Measurements from ENCODE around the gene YAP1. TPM values are rescaled to one million over a fixed set of nuclear protein-coding genes. Genes with fewer than 3 reads are reported as not detected.

The YAP1 gene
- total RNA-seq, 2 experiments from 2014 or later, result not detected

- no peak overlapping the region for H3K27ac ChIP-seq (ENCODE audit: low read depth, low read length, poor library complexity, severe bottlenecking)
- CTCF ChIA-PET (ENCODE audit: unreplicated experiment), result no interaction called here
- DNase-seq (ENCODE audit: low spot score), result no peak
- no peak for TF ChIP-seq EZH2phosphoT487 (IDR thresholded peaks at IDR 0.05; ENCODE audit: borderline replicate concordance, low read depth, low read length)
- no peak for TF ChIP-seq CTCF (conservative IDR thresholded peaks at IDR 0.05; ENCODE audit: low read length)
- no peaks in the 10 kb centered on the region for H3K9me2 ChIP-seq (ENCODE audit: insufficient read depth, low read length)
- no peaks in the 10 kb centered on the region for H4K20me1 ChIP-seq (ENCODE audit: insufficient read depth, low read length)
- POLR2A ChIA-PET, result interaction anchor here (1.3 to 1.4 kb wide), 2 partner anchors 10 to 12 kb away, joined by 3 to 9 read pairs; no protein-coding TSS in a partner anchor
- intact Hi-C loops (cut with micrococcal nuclease; ENCODE audit: unreplicated experiment), result loop anchor here (10.0 kb wide), 1 partner anchor 366 kb away; the partner anchor contains the start of genes ANGPTL5 and CEP126
- H2AFZ ChIP-seq (ENCODE audit: low read length), result no peak overlapping the region
- no peaks in the 10 kb centered on the region for H3K79me2 ChIP-seq (ENCODE audit: insufficient read depth, low read depth, low read length)
- BruUV-seq (replicated peaks), result no TSS peak
- H3K36me3 ChIP-seq (ENCODE audit: insufficient read depth, low read length), result no peaks in the 10 kb centered on the region
- H3K4me2 ChIP-seq (ENCODE audit: low read length), result peak overlapping the region; percentile 2; the same call in 1 of the 2 replicates
- no peaks in the 10 kb centered on the region for H3K9me3 ChIP-seq (ENCODE audit: low read length)
- no peaks in the 10 kb centered on the region for H3K4me1 ChIP-seq (ENCODE audit: insufficient read depth, low read length, poor library complexity, severe bottlenecking)
- H3K4me3 ChIP-seq (ENCODE audit: low read depth, low read length, poor library complexity, severe bottlenecking), result no peak overlapping the region
These were observed 170.1 kb downstream of the YAP1 start for GRCh38 chr11:102280245-102280833.

Other genes with a start within 250 kb of the YAP1 start
- gene CEP126, start 195.4 kb upstream of the YAP1 start, total RNA-seq (2014; rRNA removed; shearing (Covaris generic)), result 1.5 and 3.2 TPM in 2 replicates
- 5.9 and 7.3 TPM in 2 replicates for gene CEP126, start 195.4 kb upstream of the YAP1 start, total RNA-seq (2022)
- not detected in 2 replicates for gene ANGPTL5, start 193.9 kb upstream of the YAP1 start, total RNA-seq (2014; rRNA removed; shearing (Covaris generic))
- gene ANGPTL5, start 193.9 kb upstream of the YAP1 start, total RNA-seq (2022), result not detected in 2 replicates
- gene CFAP300, start 63.0 kb upstream of the YAP1 start, total RNA-seq (2014; rRNA removed; shearing (Covaris generic)), result not detected in 2 replicates
- not detected in 2 replicates for gene CFAP300, start 63.0 kb upstream of the YAP1 start, total RNA-seq (2022)
- 23.0 and 27.2 TPM in 2 replicates for gene BIRC3, start 207.0 kb downstream of the YAP1 start, total RNA-seq (2014; rRNA removed; shearing (Covaris generic))
- 66.9 and 69.2 TPM in 2 replicates for gene BIRC3, start 207.0 kb downstream of the YAP1 start, total RNA-seq (2022)
- 32.6 and 38.0 TPM in 2 replicates for gene BIRC2, start 236.8 kb downstream of the YAP1 start, total RNA-seq (2014; rRNA removed; shearing (Covaris generic))
- gene BIRC2, start 236.8 kb downstream of the YAP1 start, total RNA-seq (2022), result 36.1 and 40.7 TPM in 2 replicates

Data from OCI-LY7 (cell line).